SH-SY5Y (cell line): ENCODE measurements around the gene FBXO44.

ENCODE experiments used
- GATA2 ChIP-seq: IDR thresholded peaks from 2 replicates; pipeline ENCODE4 v1.6.1; 2011; ENCODE audit warnings: mild to moderate bottlenecking, low read depth, low read length
- GATA3 ChIP-seq: IDR thresholded peaks from 2 replicates; pipeline ENCODE4 v1.6.1; 2011; ENCODE audit warnings: low read depth, mild to moderate bottlenecking, low read length, moderate library complexity

- TF ChIP-seq GATA2 (no peak), GATA3 (no peak)
These were observed 36.0 kb downstream of the FBXO44 start for GRCh38 chr1:11690397-11691301.
